Measurements from ENCODE around the gene C6orf89. TPM values are rescaled to one million over a fixed set of nuclear protein-coding genes. Genes with fewer than 3 reads are reported as not detected.

The C6orf89 gene
- total RNA-seq, 6 donors from 2014 or later: 22.0 to 60.8 (median 42.5) TPM

GRCh38 chr6:36867471-36868224, 18.1 kb upstream of the C6orf89 start:
- Histone ChIP-seq H3K27ac (no peak overlapping the region), H3K4me1 (peaks cover 0 to 5% (median 3%) of the 10 kb centered on the region in 4 donors), H3K9me3 (no peaks in the 10 kb centered on the region), H3K27me3 (no peaks in the 10 kb centered on the region), H3K36me3 (peaks cover 0 to 35% (median 3%) of the 10 kb centered on the region in 4 donors), H3K4me3 (no peak overlapping the region)
- DNase-seq: peak in 1 of 2 donors; percentile 49
- no peak for ATAC-seq (ENCODE audit: low FRiP score in 2 of 2)
- WGBS, 2 donors: 68 to 80% methylated on average over 4 of the region's 4 CpGs
- no peak for TF ChIP-seq POLR2AphosphoS5 (IDR thresholded peaks at IDR 0.05)
- no peak for TF ChIP-seq CTCF (IDR thresholded peaks at IDR 0.05)
- no peak for TF ChIP-seq EP300 (IDR thresholded peaks at IDR 0.05)
- no peak for TF ChIP-seq POLR2A (IDR thresholded peaks at IDR 0.05)

DNA sequence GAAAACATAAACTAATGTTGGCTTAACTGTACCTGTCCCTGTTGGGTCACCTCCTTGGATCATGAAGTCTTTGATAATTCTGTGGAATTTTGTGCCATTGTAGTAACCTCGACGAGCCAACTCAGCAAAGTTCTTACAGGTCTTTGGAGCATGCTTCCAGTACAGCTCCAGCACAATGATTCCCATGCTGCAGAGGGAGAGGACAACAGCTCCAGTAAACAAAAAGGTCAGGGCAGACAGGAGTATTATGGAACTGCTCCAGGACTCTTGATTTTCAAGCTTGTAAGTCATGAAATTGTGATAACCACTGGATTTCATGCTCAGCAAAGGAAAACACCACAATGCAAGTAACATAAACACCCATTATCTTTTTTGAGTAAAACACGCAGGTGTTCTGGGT, 14.1 kb upstream of the C6orf89 start:
- 88 to 91% methylated on average over 3 of the region's 3 CpGs for WGBS, 2 donors
- Histone ChIP-seq H3K9me3 (no peaks in the 10 kb centered on the region), H3K36me3 (peaks cover 0 to 24% (median 2%) of the 10 kb centered on the region in 4 donors), H3K4me1 (peaks cover 13 to 25% (median 15%) of the 10 kb centered on the region in 4 donors), H3K27ac (no peak overlapping the region), H3K4me3 (no peak overlapping the region), H3K27me3 (no peaks in the 10 kb centered on the region)
- DNase-seq (no peak), ATAC-seq (ENCODE audit: low FRiP score in 2 of 2) (no peak)
- TF ChIP-seq POLR2A (IDR thresholded peaks at IDR 0.05) (no peak), POLR2AphosphoS5 (IDR thresholded peaks at IDR 0.05) (no peak), EP300 (IDR thresholded peaks at IDR 0.05) (no peak), CTCF (IDR thresholded peaks at IDR 0.05) (no peak)

DNA sequence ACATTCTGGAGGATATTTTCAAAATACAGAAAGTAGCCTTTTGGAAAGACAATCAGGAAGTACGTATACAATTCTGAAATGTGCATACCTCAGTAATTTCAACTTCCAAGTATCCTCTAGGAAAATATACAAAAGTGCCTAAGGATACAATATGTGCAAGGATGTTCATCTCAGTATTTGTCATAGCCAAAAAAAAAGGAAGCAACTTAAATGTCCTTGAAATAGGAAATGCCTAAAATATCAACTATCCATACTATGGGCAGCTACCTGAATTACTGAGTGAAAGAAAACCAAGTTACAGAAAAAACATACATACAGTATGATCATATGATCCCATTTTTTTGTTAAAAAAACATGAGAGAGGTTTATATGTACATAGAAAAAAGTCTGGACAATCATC, 12.6 kb upstream of the C6orf89 start:
- WGBS, 2 donors: 95 to 100% methylated on average over 1 of the region's 1 CpG
- no peaks in the 10 kb centered on the region for H3K9me3 ChIP-seq
- no peaks in the 10 kb centered on the region for H3K27me3 ChIP-seq
- peaks cover 13 to 25% (median 15%) of the 10 kb centered on the region in 4 donors for H3K4me1 ChIP-seq
- peaks cover 0 to 24% (median 2%) of the 10 kb centered on the region in 4 donors for H3K36me3 ChIP-seq
- ATAC-seq (ENCODE audit: low FRiP score in 2 of 2) (no peak), DNase-seq (no peak)
- TF ChIP-seq EP300 (IDR thresholded peaks at IDR 0.05) (no peak), POLR2A (IDR thresholded peaks at IDR 0.05) (no peak), CTCF (IDR thresholded peaks at IDR 0.05) (no peak), POLR2AphosphoS5 (IDR thresholded peaks at IDR 0.05) (no peak)
- no peak overlapping the region for H3K4me3 ChIP-seq
- H3K27ac ChIP-seq: no peak overlapping the region

- Histone ChIP-seq H3K4me1 (peaks cover 13 to 25% (median 15%) of the 10 kb centered on the region in 4 donors), H3K9me3 (no peaks in the 10 kb centered on the region), H3K36me3 (peaks cover 0 to 24% (median 2%) of the 10 kb centered on the region in 4 donors), H3K4me3 (peak overlapping the region; percentile 83 to 94 (median 88)), H3K27ac (peak overlapping the region; percentile 86 to 94 (median 91)), H3K27me3 (no peaks in the 10 kb centered on the region)
- DNase-seq (no peak), ATAC-seq (ENCODE audit: low FRiP score in 2 of 2) (peak in 1 of 2 donors; percentile 23)
- WGBS, 2 donors: 12 to 15% methylated on average over 11 of the region's 11 CpGs
- TF ChIP-seq POLR2AphosphoS5 (IDR thresholded peaks at IDR 0.05): no peak
- TF ChIP-seq CTCF (IDR thresholded peaks at IDR 0.05): peak in 1 of 6 experiments; percentile 8
- no peak for TF ChIP-seq EP300 (IDR thresholded peaks at IDR 0.05)
Measured at GRCh38 chr6:36873612-36874442, 11.9 kb upstream of the C6orf89 start.
